OCI-LY1 (cell line): ENCODE data around the gene PDCD1LG2.

ENCODE experiments used
- CTCF ChIP-seq: fragments of 200-600 bp; sonication (generic), shearing (Covaris generic); IDR thresholded peaks from 2 replicates; pipeline ENCODE4 v1.5.1; 2017; ENCODE audit warnings: mild to moderate bottlenecking, antibody characterized with exemption, low read length, moderate library complexity, mixed read lengths
- EZH2 ChIP-seq: fragments of 200-600 bp; sonication (generic), shearing (Covaris generic); IDR thresholded peaks from 2 replicates; pipeline ENCODE4 v1.8.0; 2017; ENCODE audit warnings: borderline replicate concordance, mixed run types, mild to moderate bottlenecking, antibody characterized with exemption, low read length, moderate library complexity, mixed read lengths

DNA sequence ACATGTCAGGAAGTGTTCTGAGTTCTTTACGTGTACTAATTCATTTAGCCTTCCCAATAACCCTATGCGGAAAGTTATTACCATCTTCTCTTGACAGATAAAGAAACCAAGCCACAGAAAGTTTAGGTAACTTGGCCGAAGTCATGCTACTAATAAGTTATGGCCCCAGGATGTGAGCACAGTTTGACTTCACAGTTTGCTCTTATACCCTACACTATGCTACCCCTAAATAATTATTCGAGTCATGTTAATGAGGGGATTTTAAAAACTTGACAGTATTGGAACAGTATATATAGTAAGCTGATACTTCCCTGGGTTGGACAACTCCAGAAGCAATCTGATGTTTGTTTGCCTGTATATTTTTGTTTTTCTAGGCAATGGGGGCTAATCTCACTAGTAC lies 29.4 kb upstream of the PDCD1LG2 start:
- TF ChIP-seq CTCF (no peak), EZH2 (no peak)
